LHCN-M2 (cell line): ENCODE data around the gene LRP3. TPM values are rescaled to one million over a fixed set of nuclear protein-coding genes. Genes with fewer than 3 reads are reported as not detected.
"Not testable (repeated sequence)": the region's sequence is repeated elsewhere in the genome, so short reads cannot be mapped to it uniquely, and the experiment has no call there.

Experiments
- DNase-seq: peaks from one replicate; pipeline ENCODE4 v3.0.0-alpha.2; 2012; ENCODE audit warnings: low read depth
- polyA plus RNA-seq: library from polyadenylated mRNA; unstranded; fragments of >200 nt; gene quantifications from one replicate; pipeline ENCODE4 v1.2.1, GENCODE V29; 2012; ENCODE audit warnings: missing spikeins
- total RNA-seq: library from RNA; depleted of rRNA; stranded (reverse); fragments of >200 nt; gene quantifications from 2 replicates; pipeline ENCODE4 v1.2.3, GENCODE V29; 2014; rRNA removed

Gene LRP3, protein sequence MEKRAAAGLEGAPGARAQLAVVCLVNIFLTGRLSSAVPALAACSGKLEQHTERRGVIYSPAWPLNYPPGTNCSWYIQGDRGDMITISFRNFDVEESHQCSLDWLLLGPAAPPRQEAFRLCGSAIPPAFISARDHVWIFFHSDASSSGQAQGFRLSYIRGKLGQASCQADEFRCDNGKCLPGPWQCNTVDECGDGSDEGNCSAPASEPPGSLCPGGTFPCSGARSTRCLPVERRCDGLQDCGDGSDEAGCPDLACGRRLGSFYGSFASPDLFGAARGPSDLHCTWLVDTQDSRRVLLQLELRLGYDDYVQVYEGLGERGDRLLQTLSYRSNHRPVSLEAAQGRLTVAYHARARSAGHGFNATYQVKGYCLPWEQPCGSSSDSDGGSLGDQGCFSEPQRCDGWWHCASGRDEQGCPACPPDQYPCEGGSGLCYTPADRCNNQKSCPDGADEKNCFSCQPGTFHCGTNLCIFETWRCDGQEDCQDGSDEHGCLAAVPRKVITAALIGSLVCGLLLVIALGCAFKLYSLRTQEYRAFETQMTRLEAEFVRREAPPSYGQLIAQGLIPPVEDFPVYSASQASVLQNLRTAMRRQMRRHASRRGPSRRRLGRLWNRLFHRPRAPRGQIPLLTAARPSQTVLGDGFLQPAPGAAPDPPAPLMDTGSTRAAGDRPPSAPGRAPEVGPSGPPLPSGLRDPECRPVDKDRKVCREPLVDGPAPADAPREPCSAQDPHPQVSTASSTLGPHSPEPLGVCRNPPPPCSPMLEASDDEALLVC
- 63.6 and 67.1 TPM in 2 replicates for total RNA-seq
- 31.5 TPM for polyA plus RNA-seq

- no peak for DNase-seq
Observed at GRCh38 chr19:33193865-33194362, at the start of gene LRP3. Gene LRP3 (plus strand): TSS chr19:33194330. CDS start chr19:33194786, 456 bp downstream.

DNA sequence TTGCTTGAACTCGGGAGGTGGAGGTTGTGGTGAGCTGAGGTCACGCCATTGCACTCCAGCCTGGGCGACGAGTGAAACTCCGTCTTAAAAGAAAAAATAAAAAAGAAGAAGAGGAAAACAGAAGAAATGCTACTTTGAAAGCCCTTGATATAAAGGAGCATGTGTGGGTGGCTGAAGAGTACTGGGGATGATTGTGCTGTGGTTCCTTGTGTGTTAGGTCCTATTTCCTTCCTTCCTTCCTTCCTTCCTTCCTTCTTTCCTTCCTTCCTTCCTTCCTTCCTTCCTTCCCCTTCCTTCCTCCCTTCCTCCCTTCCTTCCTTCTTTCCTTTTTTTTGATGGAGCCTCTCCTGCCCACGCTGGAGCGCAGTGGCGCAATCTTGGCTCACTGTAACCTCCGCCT lies 47.9 kb upstream of the LRP3 start:
- DNase-seq, result no peak

DNA sequence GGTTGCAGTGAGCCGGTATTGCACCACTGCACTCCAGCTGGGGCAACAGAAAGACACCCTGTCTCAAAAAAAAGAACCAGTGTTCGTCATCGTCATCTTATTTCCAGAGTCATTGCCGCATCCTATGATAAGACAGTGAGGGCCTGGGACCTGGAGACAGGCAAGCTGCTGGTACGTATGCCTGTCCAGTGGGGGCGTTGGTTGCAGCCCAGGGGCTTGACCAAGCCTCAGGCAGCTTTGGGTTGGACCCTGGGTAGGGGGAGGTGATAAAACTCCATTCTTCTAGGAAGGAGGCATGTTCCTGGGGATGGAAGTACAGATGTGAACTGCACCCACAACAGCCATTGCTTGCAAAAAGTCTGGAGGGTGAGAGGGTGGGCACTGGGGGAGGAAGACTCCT lies 46.6 kb upstream of the LRP3 start:
- DNase-seq, result no peak

DNA sequence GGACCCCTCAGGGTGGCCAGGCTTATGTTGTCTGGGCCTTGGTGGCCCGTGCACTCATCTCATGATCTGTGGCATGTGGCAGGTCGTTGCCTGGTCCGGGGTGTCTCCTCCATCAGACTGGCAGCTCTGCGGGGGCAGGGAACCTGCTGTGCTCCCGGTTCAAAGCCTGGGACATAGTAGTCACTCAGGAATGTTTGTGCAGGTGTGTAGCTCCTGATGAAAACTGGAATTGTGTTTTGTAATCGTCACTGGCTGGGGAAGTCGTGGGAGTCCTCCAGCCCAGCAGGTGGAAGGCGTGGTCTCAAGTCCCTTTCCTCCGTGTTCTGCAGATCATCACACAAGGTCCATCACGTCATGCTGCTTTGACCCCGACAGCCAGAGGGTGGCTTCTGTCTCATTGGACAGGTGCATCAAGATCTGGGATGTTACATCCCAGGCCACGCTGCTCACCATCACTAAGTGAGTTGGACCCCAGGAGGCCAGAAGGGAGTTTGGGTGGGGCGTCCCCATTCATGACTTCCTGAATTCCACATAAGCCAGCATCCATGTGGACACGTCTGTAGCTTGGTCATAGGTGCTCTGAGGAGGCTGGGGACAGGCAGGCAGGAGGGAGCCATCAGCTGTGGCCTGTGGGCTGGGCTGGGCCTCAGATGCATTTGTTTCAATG lies 43.1 kb upstream of the LRP3 start:
- no peak for DNase-seq

DNA sequence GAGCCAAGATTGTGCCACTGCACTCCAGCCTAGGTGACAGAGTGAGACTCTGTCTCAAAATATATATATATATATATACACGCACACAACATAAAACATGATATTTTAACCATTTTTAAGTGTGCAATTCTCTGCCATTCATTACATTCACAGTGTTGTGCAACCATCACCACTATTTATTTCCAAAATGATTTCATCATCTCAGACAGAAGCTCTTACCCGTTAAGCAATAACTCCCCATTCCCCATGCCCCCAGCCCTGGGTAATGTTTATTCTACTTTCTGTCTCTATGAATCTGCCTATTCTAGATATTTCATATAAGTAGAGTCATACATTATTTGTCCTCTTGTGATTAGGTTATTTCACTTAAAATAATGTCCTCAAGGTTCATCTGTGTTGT lies 42.0 kb upstream of the LRP3 start:
- no peak for DNase-seq

GRCh38 chr19:33152625-33153024 lies 41.5 kb upstream of the LRP3 start:
- DNase-seq, result not testable (repeated sequence)

DNA sequence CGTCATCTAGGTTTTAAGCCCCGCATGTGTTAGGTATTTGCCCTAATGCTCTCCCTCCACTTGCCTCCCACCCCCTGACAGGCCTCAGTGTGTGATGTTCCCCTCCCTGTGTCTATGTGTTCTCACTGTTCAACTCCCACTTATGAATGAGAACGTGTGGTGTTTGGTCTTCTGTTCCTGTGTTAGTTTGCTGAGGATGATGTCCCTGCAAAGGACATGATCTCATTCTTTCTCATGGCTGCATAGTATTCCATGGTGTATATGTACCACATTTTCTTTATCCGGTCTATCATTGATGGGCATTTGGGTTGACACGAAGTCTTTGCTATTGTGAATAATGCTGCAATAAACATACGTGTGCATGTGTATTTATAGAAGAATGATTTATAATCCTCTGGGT lies 39.8 kb upstream of the LRP3 start:
- not testable (repeated sequence) for DNase-seq

- peak; percentile 57 for DNase-seq
Observed at GRCh38 chr19:33156334-33156733, 37.8 kb upstream of the LRP3 start.

- DNase-seq, result no peak
Observed at GRCh38 chr19:33157906-33158305, 36.2 kb upstream of the LRP3 start.

- DNase-seq, result no peak
Observed at GRCh38 chr19:33158365-33158764, 35.8 kb upstream of the LRP3 start.

GRCh38 chr19:33159149-33159548 lies 35.0 kb upstream of the LRP3 start:
- no peak for DNase-seq

DNA sequence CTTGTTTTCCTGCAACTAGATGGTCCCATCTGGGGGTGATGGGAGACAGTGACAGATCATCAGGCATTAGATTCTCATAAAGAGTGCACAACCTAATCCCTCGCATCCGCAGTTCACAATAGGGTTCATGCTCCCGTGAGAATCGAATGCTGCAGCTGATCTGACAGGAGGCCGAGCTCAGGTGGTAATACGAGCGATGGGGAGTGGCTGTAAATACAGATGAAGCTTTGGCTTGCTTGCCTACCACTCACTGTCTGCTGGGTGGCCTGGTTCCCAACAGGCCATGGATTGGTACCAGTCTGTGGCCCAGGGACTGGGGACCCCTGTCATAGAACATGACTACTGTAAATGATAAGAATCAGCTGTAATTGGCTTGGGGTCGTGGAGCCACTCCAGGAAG lies 34.2 kb upstream of the LRP3 start:
- DNase-seq, result no peak

- DNase-seq, result no peak
Observed at GRCh38 chr19:33161201-33161600, 32.9 kb upstream of the LRP3 start.

DNA sequence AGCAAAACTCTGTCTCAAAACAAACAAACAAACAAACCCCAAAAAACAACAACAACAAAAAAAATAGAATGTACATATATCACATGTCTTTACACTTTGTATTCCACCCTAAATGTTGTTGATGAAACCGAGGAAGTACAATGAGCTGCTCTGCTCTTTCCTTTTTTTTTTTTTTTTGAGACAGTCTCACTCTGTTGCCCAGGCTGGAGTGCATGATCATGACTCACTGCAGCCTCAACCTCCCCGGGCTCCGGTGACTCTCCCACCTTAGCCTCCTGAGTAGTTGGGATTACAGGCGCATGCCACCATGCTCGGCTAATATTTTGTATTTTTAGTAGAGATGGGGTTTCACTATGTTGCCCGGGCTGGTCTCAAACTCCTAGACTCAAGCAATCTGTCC lies 30.6 kb upstream of the LRP3 start:
- no peak for DNase-seq

- not testable (repeated sequence) for DNase-seq
Observed at GRCh38 chr19:33166037-33166436, 28.1 kb upstream of the LRP3 start.

GRCh38 chr19:33167438-33167837 lies 26.7 kb upstream of the LRP3 start:
- DNase-seq, result no peak

DNA sequence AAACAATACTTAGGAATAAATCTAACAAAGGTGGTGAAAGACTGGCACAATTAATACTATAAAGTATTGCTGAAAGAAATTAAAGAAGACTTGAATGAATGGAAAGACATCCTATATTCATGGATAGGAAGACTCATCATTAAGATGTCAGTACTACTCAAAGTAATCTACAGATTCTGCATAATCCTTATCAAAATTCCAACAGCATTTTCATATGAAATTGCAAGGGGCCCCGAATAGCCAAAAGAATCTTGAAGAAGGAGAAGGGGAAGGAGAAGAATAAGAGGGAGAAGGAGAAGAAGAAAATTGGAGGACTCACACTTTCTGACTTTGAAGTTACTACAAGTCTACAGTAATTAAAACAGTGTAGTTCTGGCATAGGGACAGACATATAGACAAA lies 25.6 kb upstream of the LRP3 start:
- DNase-seq, result no peak

- DNase-seq, result no peak
Observed at GRCh38 chr19:33171222-33171795, 22.8 kb upstream of the LRP3 start.

- no peak for DNase-seq
Observed at GRCh38 chr19:33171916-33172359, 22.2 kb upstream of the LRP3 start.

- DNase-seq, result no peak
Observed at GRCh38 chr19:33174186-33174585, 19.9 kb upstream of the LRP3 start.

DNA sequence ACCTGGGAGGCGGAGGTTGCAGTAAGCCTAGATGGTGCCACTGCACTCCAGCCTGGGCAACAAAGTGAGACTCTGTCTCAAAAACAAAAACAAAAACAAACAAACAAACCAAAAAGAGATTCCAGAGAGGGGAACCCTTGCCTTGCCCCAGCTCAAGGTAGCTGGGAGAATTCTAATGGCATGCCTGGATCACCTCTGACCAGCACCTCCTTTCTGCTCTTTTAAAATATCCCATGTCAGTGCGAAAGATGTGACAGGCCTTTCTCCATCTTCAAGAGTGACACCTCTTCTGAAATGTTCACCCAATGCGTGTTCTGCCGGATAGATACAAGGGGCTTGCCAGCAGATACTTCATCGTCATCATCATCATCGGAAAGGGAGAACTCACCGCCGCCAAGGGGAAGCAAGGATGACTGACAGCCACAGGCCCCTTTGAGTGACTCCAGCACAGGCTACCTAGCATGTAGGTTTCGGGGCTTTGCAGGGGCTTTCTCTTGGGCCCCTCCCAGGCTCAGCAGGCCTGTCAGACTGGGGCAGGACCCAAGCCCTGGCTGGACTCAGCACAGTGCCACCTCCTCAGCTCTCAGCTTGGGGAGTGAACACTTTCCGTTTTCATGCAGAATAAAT lies 18.9 kb upstream of the LRP3 start:
- DNase-seq, result no peak
